GM12892 (cell line): ENCODE data around the gene MRPS18C.

Experiments used
- POLR2A ChIP-seq: IDR thresholded peaks from 2 replicates; pipeline ENCODE4 v1.6.1; 2011; ENCODE audit warnings: low read depth, low read length, control low read depth
- POLR2AphosphoS5 ChIP-seq: IDR thresholded peaks from 2 replicates; pipeline ENCODE4 v1.6.1; 2011; ENCODE audit warnings: low read depth, low read length, control low read depth

GRCh38 chr4:83503974-83504373 is 48.1 kb downstream of the MRPS18C start:
- TF ChIP-seq POLR2A: no peak
- no peak for TF ChIP-seq POLR2AphosphoS5
